HEK293 (cell line): ENCODE measurements around the gene AP3B2.

Experiments used
- CTCF ChIA-PET: fragments of 350-600 bp; formaldehyde crosslinking; extraction: SDS; loops from one replicate; lab custom pipeline; 2021; ENCODE audit warnings: antibody characterized with exemption; lab: Yijun Ruan, JAX
- POLR2A ChIA-PET: fragments of 300-600 bp; formaldehyde crosslinking; extraction: SDS; loops from one replicate; lab custom pipeline; 2020; ENCODE audit warnings: antibody characterized with exemption, inconsistent platforms; lab: Yijun Ruan, JAX
- H3K27ac ChIP-seq: fragments of 200-500 bp; sonication (Bioruptor generic); 2 replicates; pipeline ENCODE4 v1.5.1; 2014; ENCODE audit warnings: low read depth, low read length, control low read depth, inconsistent platforms; ENCODE audit errors: extremely low read depth
- H3K36me3 ChIP-seq, 2 experiments: fragments of 200-500 bp in 1 of 2; sonication (Bioruptor generic) in 1 of 2; 1 replicate in 1 of 2; 2 replicates in 1 of 2; pipeline ENCODE4 v1.5.1; 2014 to 2017; ENCODE audit warnings: inconsistent platforms in 2 of 2, low read length in 2 of 2; ENCODE audit not compliant: control insufficient read depth in 2 of 2, insufficient read depth in 1 of 2
- H3K4me1 ChIP-seq: fragments of 200-500 bp; sonication (Bioruptor generic); 2 replicates; pipeline ENCODE4 v1.5.1; 2014; ENCODE audit warnings: mild to moderate bottlenecking, low read length, inconsistent platforms; ENCODE audit not compliant: control insufficient read depth, insufficient read depth
- H3K4me3 ChIP-seq: 2 replicates; pipeline ENCODE4 v1.5.1; 2011; ENCODE audit warnings: low read depth, mild to moderate bottlenecking, control low read depth, low read length, moderate library complexity
- H3K9me3 ChIP-seq: fragments of 200-500 bp; sonication (Bioruptor generic); 2 replicates; pipeline ENCODE4 v1.5.1; 2014; ENCODE audit warnings: low read depth, low read length, inconsistent platforms; ENCODE audit not compliant: control insufficient read depth, insufficient read depth
- BCL11B ChIP-seq: fragments of 450-650 bp; formaldehyde crosslinking; IDR thresholded peaks from 2 replicates; pipeline ENCODE4 v1.5.1; 2016; ENCODE audit warnings: low read depth, missing biosample characterization, missing genetic modification characterization
- EGR2 ChIP-seq: fragments of 450-650 bp; formaldehyde crosslinking; IDR thresholded peaks from 2 replicates; pipeline ENCODE4 v1.5.1; 2016; ENCODE audit warnings: low read depth, missing biosample characterization, missing genetic modification characterization
- GLI2 ChIP-seq: fragments of 450-650 bp; formaldehyde crosslinking; IDR thresholded peaks from 2 replicates; pipeline ENCODE4; 2017; ENCODE audit warnings: missing biosample characterization, missing genetic modification characterization, low read depth, borderline replicate concordance
- GLI4 ChIP-seq: fragments of 450-650 bp; formaldehyde crosslinking; IDR thresholded peaks from 2 replicates; pipeline ENCODE4 v1.5.1; 2016; ENCODE audit warnings: missing biosample characterization, missing genetic modification characterization
- GLIS1 ChIP-seq: fragments of 450-650 bp; formaldehyde crosslinking; IDR thresholded peaks from 2 replicates; pipeline ENCODE4 v1.5.1; 2016; ENCODE audit warnings: missing biosample characterization, missing genetic modification characterization
- GLIS2 ChIP-seq: fragments of 450-650 bp; formaldehyde crosslinking; IDR thresholded peaks from 2 replicates; pipeline ENCODE4 v1.5.1; 2016; ENCODE audit warnings: missing biosample characterization, missing genetic modification characterization
- KLF8 ChIP-seq: fragments of 450-650 bp; formaldehyde crosslinking; IDR thresholded peaks from 2 replicates; pipeline ENCODE4 v1.5.1; 2016; ENCODE audit warnings: missing biosample characterization, missing genetic modification characterization
- PRDM1 ChIP-seq: fragments of 450-650 bp; formaldehyde crosslinking; IDR thresholded peaks from 2 replicates; pipeline ENCODE4; 2016; ENCODE audit warnings: missing biosample characterization, missing genetic modification characterization
- SCRT2 ChIP-seq: fragments of 450-650 bp; formaldehyde crosslinking; IDR thresholded peaks from 2 replicates; pipeline ENCODE4 v1.5.1; 2016; ENCODE audit warnings: missing biosample characterization, missing genetic modification characterization
- YY1 ChIP-seq: fragments of 450-650 bp; formaldehyde crosslinking; IDR thresholded peaks from 2 replicates; pipeline ENCODE4 v1.5.1; 2018; ENCODE audit warnings: missing biosample characterization, missing genetic modification characterization
- ZNF132 ChIP-seq: fragments of 450-650 bp; formaldehyde crosslinking; IDR thresholded peaks from 2 replicates; pipeline ENCODE4 v1.5.1; 2017; ENCODE audit warnings: missing biosample characterization, missing genetic modification characterization, borderline replicate concordance
- ZNF140 ChIP-seq: fragments of 450-650 bp; formaldehyde crosslinking; IDR thresholded peaks from 2 replicates; pipeline ENCODE4 v1.5.1; 2016; ENCODE audit warnings: missing biosample characterization, missing genetic modification characterization
- ZNF16 ChIP-seq: fragments of 450-650 bp; formaldehyde crosslinking; IDR thresholded peaks from 2 replicates; pipeline ENCODE4 v1.5.1; 2016; ENCODE audit warnings: low read depth, missing biosample characterization, missing genetic modification characterization
- ZNF221 ChIP-seq: fragments of 450-650 bp; formaldehyde crosslinking; IDR thresholded peaks from 2 replicates; pipeline ENCODE4 v1.5.1; 2017; ENCODE audit warnings: missing biosample characterization, missing genetic modification characterization, borderline replicate concordance
- ZNF302 ChIP-seq: fragments of 450-650 bp; formaldehyde crosslinking; IDR thresholded peaks from 2 replicates; pipeline ENCODE4 v1.5.1; 2016; ENCODE audit warnings: missing biosample characterization, missing genetic modification characterization, low read depth
- ZNF350 ChIP-seq: fragments of 450-650 bp; formaldehyde crosslinking; IDR thresholded peaks from 2 replicates; pipeline ENCODE4 v1.5.0; 2017; ENCODE audit warnings: missing biosample characterization, mild to moderate bottlenecking, missing genetic modification characterization
- ZNF394 ChIP-seq: fragments of 450-650 bp; formaldehyde crosslinking; IDR thresholded peaks from 2 replicates; pipeline ENCODE4 v1.5.1; 2016; ENCODE audit warnings: missing biosample characterization, missing genetic modification characterization, mild to moderate bottlenecking, moderate library complexity, borderline replicate concordance
- ZNF501 ChIP-seq: fragments of 450-650 bp; formaldehyde crosslinking; IDR thresholded peaks from 2 replicates; pipeline ENCODE4 v1.5.1; 2016; ENCODE audit warnings: missing biosample characterization, missing genetic modification characterization
- ZNF513 ChIP-seq: fragments of 450-650 bp; IDR thresholded peaks from 2 replicates; pipeline ENCODE4 v1.5.1; 2018; ENCODE audit warnings: missing biosample characterization, missing genetic modification characterization
- ZNF585B ChIP-seq: fragments of 450-650 bp; formaldehyde crosslinking; IDR thresholded peaks from 2 replicates; pipeline ENCODE4 v1.5.1; 2016; ENCODE audit warnings: missing biosample characterization, missing genetic modification characterization
- ZNF600 ChIP-seq: fragments of 450-650 bp; formaldehyde crosslinking; IDR thresholded peaks from 2 replicates; pipeline ENCODE4 v1.5.1; 2016; ENCODE audit warnings: missing biosample characterization, missing genetic modification characterization
- ZNF623 ChIP-seq: fragments of 450-650 bp; formaldehyde crosslinking; IDR thresholded peaks from 2 replicates; pipeline ENCODE4 v1.5.1; 2016; ENCODE audit warnings: missing biosample characterization, missing genetic modification characterization
- ZNF629 ChIP-seq: fragments of 450-650 bp; formaldehyde crosslinking; IDR thresholded peaks from 2 replicates; pipeline ENCODE4 v1.5.1; 2017; ENCODE audit warnings: missing biosample characterization, missing genetic modification characterization
- ZNF654 ChIP-seq: fragments of 450-650 bp; formaldehyde crosslinking; IDR thresholded peaks from 2 replicates; pipeline ENCODE4 v1.5.1; 2016; ENCODE audit warnings: low read depth, missing biosample characterization, missing genetic modification characterization
- ZNF658 ChIP-seq: fragments of 450-650 bp; formaldehyde crosslinking; IDR thresholded peaks from 2 replicates; pipeline ENCODE4; 2016; ENCODE audit warnings: missing biosample characterization, missing genetic modification characterization
- ZNF660 ChIP-seq: fragments of 450-650 bp; IDR thresholded peaks from 2 replicates; pipeline ENCODE4 v1.5.1; 2018; ENCODE audit warnings: missing biosample characterization, mild to moderate bottlenecking, missing genetic modification characterization
- ZNF664 ChIP-seq: fragments of 450-650 bp; formaldehyde crosslinking; IDR thresholded peaks from 2 replicates; pipeline ENCODE4 v1.5.1; 2016; ENCODE audit warnings: missing biosample characterization, missing genetic modification characterization
- TF ChIP-seq, protein P1 (sequence below): fragments of 450-650 bp; formaldehyde crosslinking; IDR thresholded peaks from 2 replicates; pipeline ENCODE4 v1.5.1; 2016; ENCODE audit warnings: missing biosample characterization, missing genetic modification characterization
- TF ChIP-seq, protein P2 (sequence below): fragments of 450-650 bp; formaldehyde crosslinking; IDR thresholded peaks from 2 replicates; pipeline ENCODE4 v1.5.1; 2016; ENCODE audit warnings: missing biosample characterization, missing genetic modification characterization
- TF ChIP-seq, protein P3 (sequence below): fragments of 450-650 bp; IDR thresholded peaks from 2 replicates; pipeline ENCODE4 v1.5.1; 2018; ENCODE audit warnings: missing biosample characterization, mild to moderate bottlenecking, missing genetic modification characterization

Gene AP3B2

GRCh38 chr15:82624008-82624407 lies 85.7 kb downstream of the AP3B2 start (continued):
- TF ChIP-seq GLI4 (tag by site-specific recombination), result no peak
- no peak for TF ChIP-seq GLI2 (tag by site-specific recombination)

GRCh38 chr15:82621970-82622369 lies 87.7 kb downstream of the AP3B2 start:
- Histone ChIP-seq H3K4me1 (no peaks in the 10 kb centered on the region), H3K4me3 (no peak overlapping the region), H3K27ac (no peak overlapping the region), H3K9me3 (no peaks in the 10 kb centered on the region), H3K36me3 (no peaks in the 10 kb centered on the region)
- CTCF ChIA-PET, result interaction anchor here (0.7 to 1.1 kb wide), 3 partner anchors 31 to 380 kb away, joined by 3 read pairs; no protein-coding TSS in a partner anchor
- POLR2A ChIA-PET, result no interaction called here
- TF ChIP-seq ZNF140 (tag by site-specific recombination), result no peak
- TF ChIP-seq, protein P1, sequence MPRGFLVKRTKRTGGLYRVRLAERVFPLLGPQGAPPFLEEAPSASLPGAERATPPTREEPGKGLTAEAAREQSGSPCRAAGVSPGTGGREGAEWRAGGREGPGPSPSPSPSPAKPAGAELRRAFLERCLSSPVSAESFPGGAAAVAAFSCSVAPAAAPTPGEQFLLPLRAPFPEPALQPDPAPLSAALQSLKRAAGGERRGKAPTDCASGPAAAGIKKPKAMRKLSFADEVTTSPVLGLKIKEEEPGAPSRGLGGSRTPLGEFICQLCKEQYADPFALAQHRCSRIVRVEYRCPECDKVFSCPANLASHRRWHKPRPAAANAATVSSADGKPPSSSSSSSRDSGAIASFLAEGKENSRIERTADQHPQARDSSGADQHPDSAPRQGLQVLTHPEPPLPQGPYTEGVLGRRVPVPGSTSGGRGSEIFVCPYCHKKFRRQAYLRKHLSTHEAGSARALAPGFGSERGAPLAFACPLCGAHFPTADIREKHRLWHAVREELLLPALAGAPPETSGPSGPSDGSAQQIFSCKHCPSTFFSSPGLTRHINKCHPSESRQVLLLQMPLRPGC (tag by site-specific recombination), result no peak
- TF ChIP-seq BCL11B, result no peak
- TF ChIP-seq ZNF302 (tag by site-specific recombination), result no peak
- TF ChIP-seq ZNF600 (tag by site-specific recombination), result no peak
- TF ChIP-seq ZNF629 (tag by site-specific recombination), result no peak
- TF ChIP-seq YY1, result no peak
- no peak for TF ChIP-seq GLI4 (tag by site-specific recombination)
- no peak for TF ChIP-seq GLIS2 (tag by site-specific recombination)
- TF ChIP-seq ZNF623, result no peak
- TF ChIP-seq ZNF501 (tag by site-specific recombination), result no peak
- no peak for TF ChIP-seq EGR2 (tag by site-specific recombination)
- TF ChIP-seq, protein P2, sequence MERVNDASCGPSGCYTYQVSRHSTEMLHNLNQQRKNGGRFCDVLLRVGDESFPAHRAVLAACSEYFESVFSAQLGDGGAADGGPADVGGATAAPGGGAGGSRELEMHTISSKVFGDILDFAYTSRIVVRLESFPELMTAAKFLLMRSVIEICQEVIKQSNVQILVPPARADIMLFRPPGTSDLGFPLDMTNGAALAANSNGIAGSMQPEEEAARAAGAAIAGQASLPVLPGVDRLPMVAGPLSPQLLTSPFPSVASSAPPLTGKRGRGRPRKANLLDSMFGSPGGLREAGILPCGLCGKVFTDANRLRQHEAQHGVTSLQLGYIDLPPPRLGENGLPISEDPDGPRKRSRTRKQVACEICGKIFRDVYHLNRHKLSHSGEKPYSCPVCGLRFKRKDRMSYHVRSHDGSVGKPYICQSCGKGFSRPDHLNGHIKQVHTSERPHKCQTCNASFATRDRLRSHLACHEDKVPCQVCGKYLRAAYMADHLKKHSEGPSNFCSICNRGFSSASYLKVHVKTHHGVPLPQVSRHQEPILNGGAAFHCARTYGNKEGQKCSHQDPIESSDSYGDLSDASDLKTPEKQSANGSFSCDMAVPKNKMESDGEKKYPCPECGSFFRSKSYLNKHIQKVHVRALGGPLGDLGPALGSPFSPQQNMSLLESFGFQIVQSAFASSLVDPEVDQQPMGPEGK (tag by site-specific recombination), result no peak
- TF ChIP-seq, protein P3, sequence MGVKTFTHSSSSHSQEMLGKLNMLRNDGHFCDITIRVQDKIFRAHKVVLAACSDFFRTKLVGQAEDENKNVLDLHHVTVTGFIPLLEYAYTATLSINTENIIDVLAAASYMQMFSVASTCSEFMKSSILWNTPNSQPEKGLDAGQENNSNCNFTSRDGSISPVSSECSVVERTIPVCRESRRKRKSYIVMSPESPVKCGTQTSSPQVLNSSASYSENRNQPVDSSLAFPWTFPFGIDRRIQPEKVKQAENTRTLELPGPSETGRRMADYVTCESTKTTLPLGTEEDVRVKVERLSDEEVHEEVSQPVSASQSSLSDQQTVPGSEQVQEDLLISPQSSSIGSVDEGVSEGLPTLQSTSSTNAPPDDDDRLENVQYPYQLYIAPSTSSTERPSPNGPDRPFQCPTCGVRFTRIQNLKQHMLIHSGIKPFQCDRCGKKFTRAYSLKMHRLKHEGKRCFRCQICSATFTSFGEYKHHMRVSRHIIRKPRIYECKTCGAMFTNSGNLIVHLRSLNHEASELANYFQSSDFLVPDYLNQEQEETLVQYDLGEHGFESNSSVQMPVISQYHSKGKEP (tag by site-specific recombination), result no peak
- no peak for TF ChIP-seq ZNF132 (tag by site-specific recombination)

GRCh38 chr15:82613747-82614146 lies 95.9 kb downstream of the AP3B2 start:
- Histone ChIP-seq H3K36me3 (no peaks in the 10 kb centered on the region; a peak in 1 of 3 replicates), H3K9me3 (no peaks in the 10 kb centered on the region), H3K4me1 (no peaks in the 10 kb centered on the region; the same call in 1 of the 2 replicates), H3K27ac (no peak overlapping the region), H3K4me3 (no peak overlapping the region)
- ChIA-PET POLR2A (interaction anchor here (1.2 kb wide), 1 partner anchor 73 kb away, joined by 3 read pairs; the partner anchor contains the start of gene RPS17), CTCF (interaction anchor here (0.9 kb wide), 1 partner anchor 17 kb away, joined by 3 read pairs; no protein-coding TSS in a partner anchor)
- TF ChIP-seq ZNF658 (tag by site-specific recombination) (no peak), ZNF585B (tag by site-specific recombination) (no peak), YY1 (no peak), SCRT2 (tag by site-specific recombination) (no peak), ZNF394 (tag by site-specific recombination) (no peak), ZNF664 (no peak), ZNF654 (no peak), ZNF16 (no peak), ZNF221 (no peak), KLF8 (tag by site-specific recombination) (no peak), ZNF513 (no peak), PRDM1 (tag by site-specific recombination) (no peak), GLIS1 (tag by site-specific recombination) (peak; percentile 98), ZNF660 (tag by site-specific recombination) (no peak), ZNF350 (tag by site-specific recombination) (no peak)
